Astrocyte of the cerebellum (primary cell): ENCODE results near the gene TXNDC12.
A peak's percentile ranks its signal among the peaks of the same experiment; 100 is the strongest.
"Not testable (repeated sequence)": the region's sequence is repeated elsewhere in the genome, so short reads cannot be mapped to it uniquely, and the experiment has no call there.

Source experiments
- DNase-seq: peaks from one replicate; pipeline ENCODE4 v3.0.0-alpha.2; 2011; ENCODE audit warnings: low read depth
- H3K4me3 ChIP-seq: 2 replicates; pipeline ENCODE4 v1.5.1; 2011; ENCODE audit warnings: mild to moderate bottlenecking, low read depth, low read length, moderate library complexity
- CTCF ChIP-seq: IDR thresholded peaks from 2 replicates; pipeline ENCODE4 v1.5.1; 2012; ENCODE audit warnings: low read length, low read depth, moderate library complexity, mild to moderate bottlenecking; ENCODE audit errors: missing control alignments
- in situ Hi-C: cut with HindIII; loops from 2 replicates; pipeline ENCODE4 v1.10.0; 2017; ENCODE audit warnings: low sequenced_read_pairs

TXNDC12 gene

GRCh38 chr1:52032785-52033131 is 22.2 kb downstream of the TXNDC12 start:
- no peak for TF ChIP-seq CTCF
- peak overlapping the region; percentile 55 for H3K4me3 ChIP-seq
- in situ Hi-C loops = no loop called here
- DNase-seq = no peak

- peak overlapping the region; percentile 55 for H3K4me3 ChIP-seq
- no peak for DNase-seq
- in situ Hi-C loops = no loop called here
- no peak for TF ChIP-seq CTCF
Measured at GRCh38 chr1:52032124-52032784, 22.7 kb downstream of the TXNDC12 start.

GRCh38 chr1:52028839-52029238 is 26.2 kb downstream of the TXNDC12 start:
- DNase-seq, H3K4me3 ChIP-seq, in situ Hi-C loops: not testable (repeated sequence)

- in situ Hi-C loops = no loop called here
- H3K4me3 ChIP-seq = no peak overlapping the region
- no peak for TF ChIP-seq CTCF
- DNase-seq = no peak
Measured at GRCh38 chr1:52028328-52028727, 26.7 kb downstream of the TXNDC12 start.

- in situ Hi-C loops = no loop called here
- DNase-seq = no peak
- no peak overlapping the region for H3K4me3 ChIP-seq
- no peak for TF ChIP-seq CTCF
Measured at GRCh38 chr1:52026278-52026677, 28.7 kb downstream of the TXNDC12 start.

- TF ChIP-seq CTCF = no peak
- in situ Hi-C loops = no loop called here
- H3K4me3 ChIP-seq = no peak overlapping the region
- no peak for DNase-seq
Measured at GRCh38 chr1:52022133-52022532, 32.9 kb downstream of the TXNDC12 start.

GRCh38 chr1:52008071-52008809 is 46.8 kb downstream of the TXNDC12 start:
- DNase-seq = no peak
- H3K4me3 ChIP-seq = no peak overlapping the region
- in situ Hi-C loops = no loop called here
- no peak for TF ChIP-seq CTCF
